Cerebellar nuclear complex (tissue), 1 donor: ENCODE measurements around the gene CPPED1.

Source experiments
- DNase-seq, 2 experiments: peaks; one replicate each; lab custom pipeline; 2025; lab: John Stamatoyannopoulos, UW

CPPED1 gene

DNA sequence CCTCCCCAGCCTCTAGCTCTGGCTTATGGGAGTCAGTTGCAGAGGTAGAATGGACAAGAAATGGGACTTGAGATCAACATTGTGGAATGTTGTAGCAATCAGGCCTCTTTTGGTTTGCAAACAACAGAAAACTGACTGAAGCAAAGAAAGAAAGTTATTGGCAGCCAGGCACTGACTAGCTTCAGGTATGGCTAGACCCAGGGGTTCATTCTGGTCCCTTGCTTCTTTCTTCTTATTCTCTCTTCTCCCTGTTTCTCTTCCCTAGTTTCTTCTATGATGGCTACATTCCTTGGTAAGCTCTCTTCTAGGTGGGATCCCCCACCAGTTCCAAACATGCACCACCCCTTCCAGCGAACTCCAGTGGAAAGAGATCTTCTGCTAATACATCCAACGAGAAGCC, 154.3 kb downstream of the CPPED1 start:
- no peak for DNase-seq

GRCh38 chr16:12646490-12647274, 157.0 kb downstream of the CPPED1 start:
- no peak for DNase-seq

GRCh38 chr16:12646098-12646489, 157.6 kb downstream of the CPPED1 start:
- no peak for DNase-seq

DNA sequence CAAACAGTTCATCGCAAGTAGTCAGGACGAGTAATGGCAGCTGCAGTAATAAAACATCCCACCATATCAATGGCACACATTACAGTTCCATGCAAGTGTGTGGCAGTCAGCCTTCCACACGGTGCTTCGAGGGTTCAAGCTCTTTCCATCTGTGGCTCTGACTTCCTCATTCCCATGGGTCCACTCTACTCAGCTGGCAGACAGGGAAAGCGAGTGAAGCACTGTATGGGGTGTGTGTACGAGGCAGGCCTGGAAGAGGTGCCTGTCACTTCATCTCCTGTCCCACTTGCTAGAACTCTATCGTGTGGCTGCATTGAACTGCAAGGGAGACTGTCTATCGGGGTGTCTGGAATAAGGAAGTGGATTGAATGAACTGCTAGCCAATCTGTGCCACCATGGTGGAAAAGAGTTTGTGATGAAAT, 160.6 kb downstream of the CPPED1 start:
- DNase-seq: no peak

- DNase-seq: no peak
Measured at GRCh38 chr16:12639044-12639443, 164.6 kb downstream of the CPPED1 start.

GRCh38 chr16:12637002-12637401, 166.7 kb downstream of the CPPED1 start:
- no peak for DNase-seq

DNA sequence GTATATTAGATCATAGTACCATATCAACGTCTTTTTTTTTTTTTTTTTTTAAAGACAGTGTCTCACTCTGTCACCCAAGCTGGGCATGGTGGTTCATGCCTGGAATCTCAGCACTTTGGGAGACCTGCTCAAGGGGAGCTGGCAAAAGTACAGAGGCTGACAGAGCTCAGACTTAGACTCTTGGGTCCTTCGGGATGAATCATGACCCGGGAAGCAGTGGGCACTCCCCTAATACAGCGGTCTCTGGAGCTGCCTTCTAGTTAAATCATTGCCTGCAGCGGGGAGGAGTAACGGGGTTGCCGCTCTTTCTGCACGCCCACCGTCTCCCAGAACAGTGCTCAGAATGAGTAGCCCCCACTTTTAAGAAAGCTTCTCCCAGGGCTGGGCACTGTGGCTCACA, 174.4 kb downstream of the CPPED1 start:
- no peak for DNase-seq

GRCh38 chr16:12628536-12628935, 175.2 kb downstream of the CPPED1 start:
- no peak for DNase-seq

- DNase-seq: no peak
Measured at GRCh38 chr16:12627394-12627793, 176.3 kb downstream of the CPPED1 start.

- DNase-seq: no peak
Measured at GRCh38 chr16:12626411-12626810, 177.3 kb downstream of the CPPED1 start.

DNA sequence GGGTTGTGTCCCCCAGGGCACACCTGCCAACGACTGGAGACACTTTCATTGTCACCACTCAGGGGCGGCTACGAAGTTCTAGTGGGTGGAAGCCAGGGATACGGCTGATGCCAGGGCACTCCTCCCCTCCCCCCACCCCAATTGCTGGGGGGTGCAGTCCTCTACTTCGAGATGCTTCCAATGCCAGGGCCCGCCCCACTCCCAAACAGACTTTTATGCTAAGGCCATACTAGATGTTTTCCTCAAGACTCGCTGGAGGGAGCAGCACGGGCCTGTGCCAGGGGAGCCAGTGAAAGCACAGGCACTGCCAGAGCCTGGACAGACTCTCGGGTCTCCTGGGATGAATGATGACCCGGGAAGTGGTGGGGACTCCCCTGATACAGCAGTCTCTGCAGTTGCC, 178.0 kb downstream of the CPPED1 start:
- no peak for DNase-seq

DNA sequence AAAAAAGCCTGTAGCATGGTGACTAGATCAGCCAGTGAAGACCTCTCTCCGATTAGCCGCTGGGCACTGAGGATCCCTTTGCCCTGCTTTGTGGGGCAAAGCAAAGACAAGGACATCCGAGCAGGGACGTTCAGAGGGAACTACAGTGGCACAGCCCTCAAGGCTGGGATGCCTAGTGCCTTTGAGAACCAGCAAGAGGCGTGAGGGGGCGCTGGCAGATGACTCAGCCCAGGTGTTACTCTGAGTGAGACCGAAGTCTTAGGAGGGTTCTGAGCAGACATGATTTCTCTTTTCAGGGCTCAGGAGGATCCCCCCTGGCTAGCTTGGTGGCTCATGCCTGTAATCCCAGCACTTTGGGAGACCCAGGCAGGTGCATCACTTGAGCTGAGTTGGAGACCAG, 178.6 kb downstream of the CPPED1 start:
- no peak for DNase-seq

DNA sequence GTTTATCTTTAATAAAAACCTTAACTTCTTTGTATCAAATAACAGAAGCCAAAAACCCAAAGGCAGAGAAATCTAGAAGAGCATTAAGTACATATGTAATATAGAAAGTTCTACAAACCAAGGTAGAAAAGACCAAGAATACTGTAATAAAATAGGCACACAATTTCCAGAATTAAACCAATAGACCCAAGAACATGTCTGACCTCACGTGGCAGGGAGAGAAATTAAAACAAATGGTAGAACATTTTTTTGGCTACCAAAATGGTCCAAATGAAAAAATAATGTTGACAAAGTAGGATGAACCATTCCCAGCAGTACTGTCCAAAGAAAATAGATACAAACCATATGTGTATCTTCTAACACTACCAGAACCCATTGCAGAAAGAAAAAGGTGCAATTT, 183.5 kb downstream of the CPPED1 start:
- no peak for DNase-seq

DNA sequence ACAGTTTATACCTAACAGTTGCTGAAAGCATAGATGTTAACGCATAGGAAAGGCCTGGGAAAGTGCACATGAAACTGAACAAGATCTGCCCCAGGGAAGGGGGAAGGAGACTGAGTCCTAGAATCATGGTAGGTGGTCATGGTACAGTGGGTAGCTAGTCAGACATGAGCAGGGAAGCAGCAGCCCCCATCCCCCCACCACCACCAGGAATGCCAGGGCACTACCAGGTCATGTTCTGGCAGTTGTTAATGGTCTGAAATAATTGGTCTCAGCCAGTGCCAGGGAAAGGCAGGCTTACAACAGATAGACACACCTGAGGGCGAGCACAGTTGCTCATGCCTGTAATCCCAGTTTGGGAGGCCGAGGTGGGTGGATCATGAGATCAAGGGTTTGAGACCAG, 185.2 kb downstream of the CPPED1 start:
- no peak for DNase-seq

DNA sequence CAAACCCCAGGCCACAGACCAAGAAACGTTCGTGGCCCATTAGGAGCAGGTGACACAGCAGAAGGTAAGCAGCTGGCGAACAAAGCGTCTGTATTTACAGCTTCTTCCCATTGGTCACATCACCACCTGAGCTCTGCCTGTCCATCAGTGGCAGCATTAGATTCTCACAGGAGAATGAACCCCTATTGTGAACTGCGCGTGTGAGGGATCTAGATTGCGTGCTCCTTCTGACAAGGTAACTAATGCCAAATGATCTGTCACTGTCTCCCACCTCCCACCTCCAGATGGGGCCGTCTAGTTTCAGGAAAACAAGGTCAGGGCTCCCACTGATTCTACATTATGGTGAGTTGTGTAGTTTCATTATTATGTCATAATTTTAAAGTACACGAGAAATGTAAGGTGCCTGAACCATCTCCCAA, 186.3 kb downstream of the CPPED1 start:
- no peak for DNase-seq

DNA sequence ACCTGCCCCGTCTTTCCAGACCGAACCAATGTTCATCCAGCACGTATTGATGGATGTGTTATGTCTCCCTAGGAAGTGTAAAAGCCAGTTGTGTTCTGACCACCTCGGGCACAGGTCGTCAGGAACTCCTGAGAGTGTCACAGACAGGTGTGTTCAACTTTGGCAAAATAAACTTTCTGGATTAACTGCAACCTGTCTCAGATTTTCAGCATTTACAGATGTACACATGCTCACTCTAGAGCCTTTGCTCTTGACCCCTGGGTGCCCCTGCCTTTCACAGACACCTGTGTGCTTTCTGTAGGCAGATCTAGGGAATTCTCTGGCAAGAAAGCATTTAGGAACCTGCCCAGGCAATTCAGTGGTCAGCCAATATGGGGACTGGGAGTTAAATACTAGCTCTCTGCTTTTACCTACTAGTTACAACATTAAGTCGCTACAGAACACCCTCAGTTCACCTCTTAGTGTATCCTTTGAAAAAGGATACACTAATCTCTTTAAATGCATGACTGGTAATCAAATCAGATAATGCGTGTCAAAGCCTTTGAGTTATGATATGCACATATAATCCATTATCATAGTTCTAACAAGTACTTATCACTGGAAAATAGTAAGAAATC, 188.9 kb downstream of the CPPED1 start:
- DNase-seq: no peak

- DNase-seq: no peak
Measured at GRCh38 chr16:12613992-12614661, 189.6 kb downstream of the CPPED1 start.

DNA sequence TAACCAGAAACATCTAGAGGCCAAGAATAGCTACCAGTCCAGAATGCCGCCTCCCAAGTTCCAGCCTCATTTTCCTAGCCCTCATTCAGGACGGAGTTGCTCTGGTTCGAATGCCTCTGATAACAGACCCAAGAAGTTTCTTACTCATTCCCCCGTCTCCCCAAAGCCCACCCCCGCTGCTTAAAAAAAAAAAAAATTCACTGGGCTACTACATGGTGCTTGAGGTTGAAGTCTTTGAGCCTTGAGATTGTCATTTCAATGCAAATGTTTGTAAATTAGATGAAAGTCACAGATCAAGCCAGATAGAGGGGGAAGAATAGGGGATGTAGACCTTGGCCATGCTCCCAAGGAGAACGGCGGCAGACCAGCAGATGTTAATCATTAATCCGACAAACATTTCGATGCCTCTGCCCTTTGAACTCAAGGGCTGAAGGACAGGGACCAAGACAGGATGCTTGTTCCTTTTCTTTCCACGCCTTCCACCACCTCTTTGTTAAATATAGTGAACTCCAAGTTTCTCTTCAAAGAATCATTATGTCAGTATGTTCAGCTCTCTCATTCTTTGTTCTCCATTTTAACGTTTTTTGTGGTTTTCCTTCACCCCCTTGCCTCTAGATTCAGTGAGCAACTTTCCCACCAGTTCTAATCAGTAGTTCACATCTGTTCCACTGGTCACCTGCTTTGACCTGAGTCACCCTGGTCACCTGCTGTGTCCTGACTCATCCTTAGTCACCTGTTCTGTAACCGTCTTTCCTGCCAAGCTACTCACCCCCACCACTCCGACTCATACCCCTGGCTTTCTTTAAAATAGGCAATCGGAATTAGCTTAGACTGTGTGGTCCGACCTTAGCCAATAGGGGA, 190.3 kb downstream of the CPPED1 start:
- DNase-seq: no peak

- DNase-seq: no peak
Measured at GRCh38 chr16:12612598-12613101, 191.0 kb downstream of the CPPED1 start.

GRCh38 chr16:12611916-12612597, 191.6 kb downstream of the CPPED1 start:
- no peak for DNase-seq

DNA sequence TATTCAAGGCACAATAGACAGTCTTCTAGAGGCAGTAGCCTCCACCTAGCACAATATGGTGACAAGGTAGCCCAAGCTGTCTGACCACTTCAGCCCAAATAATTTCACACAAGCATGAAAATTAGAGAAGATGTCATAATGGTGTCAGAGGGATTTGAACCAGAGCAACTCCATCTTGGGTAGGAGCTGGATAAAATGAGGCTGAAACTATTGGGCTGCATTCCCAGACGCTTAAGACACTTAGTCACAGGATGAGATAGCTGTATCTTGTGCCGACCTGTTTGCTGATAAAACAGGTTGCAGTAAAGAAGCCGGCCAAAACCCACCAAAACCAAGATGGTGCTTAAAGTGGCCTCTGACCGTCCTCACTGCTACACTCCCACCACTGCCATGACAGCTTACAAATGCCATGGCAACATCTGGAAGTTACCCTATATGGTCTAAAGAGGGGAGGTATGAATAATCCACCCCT, 192.6 kb downstream of the CPPED1 start:
- no peak for DNase-seq
